Retina (tissue), 1 donor: Measurements from ENCODE around the gene CEACAM3.

Experiments
- DNase-seq: peaks from one replicate; pipeline ENCODE4 v3.0.0-alpha.2; 2016

Gene CEACAM3

DNA sequence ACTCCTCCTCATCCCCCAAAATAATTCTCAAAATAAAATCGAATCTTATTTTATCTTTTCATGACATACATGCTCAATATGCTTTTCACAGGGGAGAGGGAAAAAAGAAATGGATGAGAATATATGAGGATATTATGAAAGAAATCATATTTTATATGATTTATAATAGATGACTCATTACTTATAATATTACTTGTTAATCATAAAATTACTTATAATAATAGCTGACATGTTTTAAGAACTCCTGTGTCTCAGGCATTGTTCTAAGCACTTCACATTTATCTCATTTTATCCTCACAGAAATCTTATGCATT is 3.0 kb upstream of the CEACAM3 start:
- no peak for DNase-seq

DNA sequence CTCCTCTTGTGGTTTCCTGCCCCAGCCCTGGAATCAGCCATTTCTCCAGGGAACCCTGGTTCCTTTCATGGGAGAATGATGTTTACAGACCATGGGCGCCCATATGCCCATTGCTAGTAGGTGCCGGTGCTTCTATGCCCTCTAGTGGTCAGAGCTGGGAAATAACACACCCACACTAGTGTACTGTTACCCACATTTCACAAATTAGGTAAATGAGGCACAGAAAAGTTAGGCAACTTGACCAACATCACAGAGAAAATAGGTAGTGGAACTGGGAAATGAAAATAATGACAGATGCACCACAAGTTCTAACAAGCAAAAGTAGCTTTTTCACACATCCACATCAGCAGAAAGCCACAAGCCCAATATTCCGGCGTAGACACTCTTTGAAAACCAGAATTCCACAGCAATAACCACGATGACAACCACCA is 1.3 kb upstream of the CEACAM3 start:
- DNase-seq, result peak; percentile 42

DNA sequence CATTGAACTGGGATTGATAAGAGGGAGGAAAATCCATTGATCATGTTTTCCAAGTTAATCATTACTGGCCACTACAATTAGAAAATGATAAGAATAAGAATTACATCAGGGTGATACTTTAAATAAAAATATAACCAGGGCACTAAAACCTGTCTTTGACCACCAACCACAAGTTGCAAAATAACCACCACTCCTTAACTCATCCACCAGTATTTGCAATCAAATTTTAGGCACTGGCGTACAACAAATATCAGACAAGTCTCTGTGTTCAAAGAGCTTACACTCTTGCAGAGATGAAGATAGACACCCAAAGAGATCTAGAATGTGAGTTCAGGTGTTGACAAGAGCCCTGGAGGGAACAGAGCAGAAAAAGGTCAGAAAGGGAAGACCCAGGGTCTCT is 514 bp downstream of the CEACAM3 start:
- no peak for DNase-seq

- no peak for DNase-seq
Measured at GRCh38 chr19:41799444-41800000, 3.1 kb downstream of the CEACAM3 start.

GRCh38 chr19:41801031-41801430 is 4.6 kb downstream of the CEACAM3 start:
- DNase-seq, result no peak

GRCh38 chr19:41801792-41802211 is 5.4 kb downstream of the CEACAM3 start:
- no peak for DNase-seq

- no peak for DNase-seq
Measured at GRCh38 chr19:41802770-41803169, 6.4 kb downstream of the CEACAM3 start.

- DNase-seq, result no peak
Measured at GRCh38 chr19:41804336-41804735, 7.9 kb downstream of the CEACAM3 start.

DNA sequence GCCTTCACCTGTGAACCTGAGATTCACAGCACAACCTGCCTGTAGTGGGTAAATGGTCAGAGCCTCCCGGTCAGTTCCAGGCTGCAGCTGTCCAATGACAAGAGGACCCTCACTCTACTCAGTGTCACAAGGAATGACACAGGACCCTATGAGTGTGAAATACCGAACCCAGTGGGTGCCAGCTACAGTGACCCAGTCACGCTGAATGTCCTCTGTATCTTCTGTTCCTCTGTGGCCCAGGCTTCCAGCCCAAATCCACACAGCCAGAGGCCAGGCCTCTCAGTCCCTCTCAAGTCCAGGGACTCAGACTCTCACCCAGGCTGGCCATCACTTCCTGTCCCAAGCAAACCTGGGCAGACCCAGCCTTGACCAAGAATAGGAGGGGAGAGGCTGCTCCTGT is 10.8 kb downstream of the CEACAM3 start:
- no peak for DNase-seq

- no peak for DNase-seq
Measured at GRCh38 chr19:41808663-41809566, 12.5 kb downstream of the CEACAM3 start.

DNA sequence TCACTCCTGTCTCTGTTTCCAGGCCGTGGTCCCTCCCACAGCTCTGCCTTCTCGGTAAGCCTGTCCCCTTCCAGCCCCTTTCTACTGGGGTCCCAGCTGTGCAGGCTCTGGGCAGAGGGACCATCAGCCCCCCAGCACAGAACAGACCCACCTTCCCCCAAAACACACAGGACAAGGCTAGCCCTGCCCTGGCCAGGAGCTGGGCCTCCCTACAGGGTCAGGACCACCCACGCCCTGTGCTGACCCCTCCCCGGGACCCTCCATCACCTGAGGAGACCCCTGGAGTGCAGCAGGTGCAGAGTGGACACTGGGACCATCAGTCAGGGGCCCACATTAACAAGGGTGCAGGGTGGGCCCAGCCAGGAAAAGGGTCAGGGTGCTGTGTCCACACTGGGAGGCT is 13.9 kb downstream of the CEACAM3 start:
- no peak for DNase-seq

DNA sequence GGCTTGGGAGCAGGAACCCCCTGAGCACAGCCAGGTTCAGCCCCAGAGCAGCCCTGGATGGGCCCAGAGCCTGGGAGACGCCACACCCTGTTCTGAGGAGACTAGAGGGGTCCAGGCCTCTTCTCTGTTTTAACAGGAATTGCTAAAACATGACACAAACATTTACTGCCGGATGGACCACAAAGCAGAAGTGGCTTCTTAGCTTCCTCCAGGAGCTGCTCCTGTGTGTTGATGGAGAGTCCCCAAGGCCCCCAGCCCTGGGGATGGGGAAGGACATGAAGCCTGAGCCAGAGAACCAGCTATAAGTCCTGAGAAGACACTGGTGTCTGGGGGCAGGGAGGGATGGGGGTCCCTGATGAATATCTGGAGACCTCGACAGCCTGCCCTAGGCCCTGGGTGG is 14.6 kb downstream of the CEACAM3 start:
- DNase-seq, result no peak

- no peak for DNase-seq
Measured at GRCh38 chr19:41811981-41812380, 15.6 kb downstream of the CEACAM3 start.

DNA sequence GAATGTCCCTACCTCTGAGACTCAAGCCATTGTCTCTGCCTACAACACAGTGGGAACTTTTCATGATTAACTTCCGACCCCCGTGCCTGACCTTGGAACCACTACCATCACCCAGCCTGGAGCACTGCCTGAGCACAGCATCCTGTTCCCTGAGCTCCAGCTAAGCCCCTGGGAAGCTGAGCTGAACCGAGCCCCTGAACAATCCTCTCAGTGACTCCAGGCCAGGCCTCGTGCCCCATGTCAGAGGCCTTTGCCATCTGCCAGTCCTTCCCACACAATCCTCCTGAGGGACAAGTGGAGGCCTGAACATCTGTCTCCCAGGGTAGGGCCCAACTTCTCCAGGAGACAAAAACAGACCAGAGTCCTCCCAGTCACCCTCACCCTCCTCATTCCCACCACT is 17.5 kb downstream of the CEACAM3 start:
- DNase-seq, result no peak

GRCh38 chr19:41815301-41815700 is 18.9 kb downstream of the CEACAM3 start:
- no peak for DNase-seq

GRCh38 chr19:41816761-41817160 is 20.4 kb downstream of the CEACAM3 start:
- no peak for DNase-seq

GRCh38 chr19:41821003-41821735 is 24.8 kb downstream of the CEACAM3 start:
- peak; percentile 50 for DNase-seq

- DNase-seq, result no peak
Measured at GRCh38 chr19:41837981-41838708, 41.8 kb downstream of the CEACAM3 start.

GRCh38 chr19:41839211-41839610 is 42.8 kb downstream of the CEACAM3 start:
- DNase-seq, result no peak

- no peak for DNase-seq
Measured at GRCh38 chr19:41843371-41843770, 47.0 kb downstream of the CEACAM3 start.

DNA sequence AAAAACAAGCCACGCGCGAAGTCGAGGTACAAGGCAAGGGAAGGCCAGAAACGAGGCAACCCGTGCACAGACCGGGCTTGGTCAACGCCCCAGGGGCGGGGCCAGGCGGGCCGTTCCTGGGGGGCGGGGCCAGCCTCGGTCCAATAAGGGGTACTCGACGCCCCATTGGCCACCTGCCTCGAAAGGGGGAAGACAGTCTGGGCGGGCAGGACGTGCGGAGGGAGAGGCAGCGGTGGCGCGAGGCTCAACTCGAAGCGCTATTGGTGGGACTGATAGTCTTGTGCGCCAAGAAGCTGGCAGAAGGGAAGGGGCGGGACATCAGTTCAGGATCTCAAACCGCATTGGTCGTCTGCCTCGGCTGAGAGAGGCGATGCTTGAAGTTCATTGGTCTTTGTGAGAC is 48.2 kb downstream of the CEACAM3 start, which contains the start of gene LYPD4:
Gene LYPD4 (minus strand): TSS at position 83 of the 400 bp plus-strand sequence. CDS start 5,398 bp downstream, outside the sequence.
- no peak for DNase-seq

DNA sequence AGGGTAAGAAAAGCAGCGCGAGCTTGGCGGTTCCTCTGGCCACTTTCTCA is 48.4 kb downstream of the CEACAM3 start, which contains the start of gene DMRTC2:
Gene DMRTC2 (plus strand): TSS at position 42 of the 50 bp plus-strand sequence. CDS start 2,387 bp downstream, outside the sequence.
- DNase-seq, result no peak

- no peak for DNase-seq
Measured at GRCh38 chr19:41845051-41845590, 48.7 kb downstream of the CEACAM3 start.
